GM20000 (cell line): Measurements from ENCODE around the gene TP63.

Experiments used
- DNase-seq: peaks from one replicate; pipeline ENCODE4 v3.0.0; 2012; ENCODE audit warnings: low spot score
- TF ChIP-seq, protein P1 (sequence below): IDR thresholded peaks from 2 replicates; pipeline ENCODE4 v1.5.1; 2012; ENCODE audit warnings: mild to moderate bottlenecking, control low read depth; ENCODE audit errors: extremely low read depth, missing control alignments

Gene TP63

DNA sequence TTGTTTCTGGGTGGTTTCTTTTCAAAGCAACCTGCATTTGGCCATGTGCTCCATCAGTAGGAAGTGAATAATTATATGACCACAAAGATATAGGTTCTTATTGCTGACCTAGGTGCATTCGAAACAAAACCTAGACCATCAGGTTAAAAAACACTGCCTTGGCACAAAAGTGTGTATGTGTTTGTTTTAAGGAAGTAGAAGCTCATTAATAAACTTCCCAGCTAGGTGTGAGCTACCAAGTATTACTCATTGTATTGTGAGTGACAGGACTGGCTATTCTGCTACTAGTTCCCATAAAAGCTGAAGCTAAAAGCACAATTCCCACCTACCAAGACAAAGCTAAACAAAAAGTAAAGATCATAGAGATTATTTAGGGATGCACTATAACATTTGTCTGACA, 168.2 kb downstream of the TP63 start:
- no peak for DNase-seq
- TF ChIP-seq, protein P1, sequence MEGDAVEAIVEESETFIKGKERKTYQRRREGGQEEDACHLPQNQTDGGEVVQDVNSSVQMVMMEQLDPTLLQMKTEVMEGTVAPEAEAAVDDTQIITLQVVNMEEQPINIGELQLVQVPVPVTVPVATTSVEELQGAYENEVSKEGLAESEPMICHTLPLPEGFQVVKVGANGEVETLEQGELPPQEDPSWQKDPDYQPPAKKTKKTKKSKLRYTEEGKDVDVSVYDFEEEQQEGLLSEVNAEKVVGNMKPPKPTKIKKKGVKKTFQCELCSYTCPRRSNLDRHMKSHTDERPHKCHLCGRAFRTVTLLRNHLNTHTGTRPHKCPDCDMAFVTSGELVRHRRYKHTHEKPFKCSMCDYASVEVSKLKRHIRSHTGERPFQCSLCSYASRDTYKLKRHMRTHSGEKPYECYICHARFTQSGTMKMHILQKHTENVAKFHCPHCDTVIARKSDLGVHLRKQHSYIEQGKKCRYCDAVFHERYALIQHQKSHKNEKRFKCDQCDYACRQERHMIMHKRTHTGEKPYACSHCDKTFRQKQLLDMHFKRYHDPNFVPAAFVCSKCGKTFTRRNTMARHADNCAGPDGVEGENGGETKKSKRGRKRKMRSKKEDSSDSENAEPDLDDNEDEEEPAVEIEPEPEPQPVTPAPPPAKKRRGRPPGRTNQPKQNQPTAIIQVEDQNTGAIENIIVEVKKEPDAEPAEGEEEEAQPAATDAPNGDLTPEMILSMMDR: no peak

DNA sequence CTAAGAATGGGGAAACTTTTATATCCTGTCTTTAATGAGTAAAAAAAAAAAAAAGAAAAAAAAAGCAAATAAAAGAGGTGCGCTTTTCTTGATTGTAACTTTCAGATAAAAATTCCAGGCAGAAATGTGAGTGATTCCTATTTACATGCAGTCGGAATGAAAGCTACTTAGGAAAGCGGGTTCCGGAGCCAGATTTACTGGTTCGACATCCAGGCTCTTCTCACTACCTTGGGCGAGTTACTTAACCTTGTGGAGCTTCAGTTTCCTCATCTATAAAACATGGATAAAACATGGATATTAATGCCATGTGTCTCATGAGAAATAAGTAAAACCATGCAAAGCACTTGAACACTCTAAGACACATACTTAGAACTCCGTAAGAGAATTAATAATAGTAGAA, 169.2 kb downstream of the TP63 start:
- TF ChIP-seq, protein P1: no peak
- DNase-seq: no peak

DNA sequence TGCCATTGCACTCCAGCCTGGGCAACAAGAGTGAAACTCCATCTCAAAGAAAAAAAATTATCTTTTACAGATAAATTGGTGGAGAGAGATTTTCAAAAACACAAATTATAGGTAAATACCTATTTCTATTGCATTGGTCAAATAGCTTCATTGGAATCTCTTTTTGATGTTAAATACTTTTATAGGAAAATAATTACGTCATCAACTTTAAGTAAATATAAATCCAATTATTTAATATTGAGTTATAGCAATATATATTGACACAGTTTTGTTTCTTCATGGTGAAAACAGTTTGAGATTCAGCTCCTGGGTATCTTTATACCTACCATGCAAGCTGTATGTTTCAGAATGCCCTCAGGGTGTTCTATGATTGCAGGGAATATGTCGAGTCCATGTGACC, 172.1 kb downstream of the TP63 start:
- DNase-seq: no peak
- TF ChIP-seq, protein P1: no peak

DNA sequence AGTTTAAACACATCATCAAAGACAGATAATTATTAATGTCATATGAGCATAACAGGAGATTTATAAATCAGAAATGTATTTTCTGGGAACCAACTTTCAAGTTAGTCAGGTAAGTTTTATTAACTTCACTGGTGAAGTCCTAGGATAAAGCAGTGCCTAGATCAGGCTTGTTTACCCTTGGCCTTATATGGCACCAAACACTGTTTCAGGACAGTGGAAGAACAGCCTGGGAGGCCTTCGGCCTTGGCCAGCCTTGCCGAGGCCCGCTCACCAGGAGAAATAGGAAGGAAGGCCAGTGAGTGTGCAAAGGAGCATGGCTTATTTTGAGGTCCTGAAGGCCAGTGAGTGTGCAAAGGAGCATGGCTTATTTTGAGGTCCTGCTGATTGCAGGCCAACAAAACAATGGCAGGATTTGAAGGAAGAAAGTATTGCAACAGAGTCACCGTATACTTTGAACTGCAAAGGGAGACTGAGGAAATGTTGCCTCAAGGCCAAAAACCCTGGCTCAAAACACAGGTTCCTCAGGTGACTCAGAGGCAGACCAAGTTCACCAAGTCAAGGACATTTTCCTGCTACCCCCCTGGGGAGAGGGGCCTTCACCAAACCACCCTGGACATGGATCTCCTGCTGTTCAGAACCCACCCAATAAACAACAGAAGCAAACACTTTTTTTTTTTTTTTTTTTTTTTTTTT, 174.3 kb downstream of the TP63 start:
- DNase-seq: no peak
- TF ChIP-seq, protein P1: no peak

DNA sequence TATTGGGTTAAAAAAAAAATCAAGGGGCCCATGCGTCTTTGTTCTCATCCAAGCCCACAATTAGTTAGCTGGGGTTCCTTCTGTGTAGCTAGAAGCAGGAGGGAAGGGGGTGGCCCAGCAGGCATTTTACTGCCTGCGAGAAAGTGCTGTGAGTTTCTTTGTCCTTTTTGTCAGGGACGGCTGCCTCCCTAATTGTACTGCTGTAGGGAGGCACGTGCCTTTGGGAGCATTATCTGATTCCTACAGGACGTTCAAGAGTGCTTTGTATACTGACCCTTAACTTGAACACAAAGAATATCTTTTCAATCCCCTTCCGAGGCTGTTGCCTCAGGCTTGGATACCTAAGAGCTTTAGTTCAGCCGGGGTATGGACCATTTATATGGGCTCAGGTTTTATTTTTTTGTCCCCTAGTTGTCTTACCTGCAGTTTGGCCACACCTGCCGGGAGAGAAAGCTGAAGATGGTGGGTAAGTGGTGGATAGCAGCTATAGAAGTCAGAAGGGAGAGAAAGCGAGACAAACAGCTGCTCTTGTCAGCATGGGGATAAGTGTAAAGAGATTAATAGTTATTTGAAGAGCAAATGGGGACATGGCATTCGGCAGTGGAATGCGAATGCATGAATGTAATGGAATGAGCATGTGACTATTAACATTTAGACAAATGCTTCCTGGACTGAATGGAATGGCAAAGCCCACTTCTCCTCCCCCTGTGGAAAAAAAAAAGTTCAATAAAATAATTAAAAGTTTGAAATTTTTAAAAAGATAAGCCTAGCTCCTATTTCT, 175.2 kb downstream of the TP63 start:
- TF ChIP-seq, protein P1: no peak
- DNase-seq: no peak

DNA sequence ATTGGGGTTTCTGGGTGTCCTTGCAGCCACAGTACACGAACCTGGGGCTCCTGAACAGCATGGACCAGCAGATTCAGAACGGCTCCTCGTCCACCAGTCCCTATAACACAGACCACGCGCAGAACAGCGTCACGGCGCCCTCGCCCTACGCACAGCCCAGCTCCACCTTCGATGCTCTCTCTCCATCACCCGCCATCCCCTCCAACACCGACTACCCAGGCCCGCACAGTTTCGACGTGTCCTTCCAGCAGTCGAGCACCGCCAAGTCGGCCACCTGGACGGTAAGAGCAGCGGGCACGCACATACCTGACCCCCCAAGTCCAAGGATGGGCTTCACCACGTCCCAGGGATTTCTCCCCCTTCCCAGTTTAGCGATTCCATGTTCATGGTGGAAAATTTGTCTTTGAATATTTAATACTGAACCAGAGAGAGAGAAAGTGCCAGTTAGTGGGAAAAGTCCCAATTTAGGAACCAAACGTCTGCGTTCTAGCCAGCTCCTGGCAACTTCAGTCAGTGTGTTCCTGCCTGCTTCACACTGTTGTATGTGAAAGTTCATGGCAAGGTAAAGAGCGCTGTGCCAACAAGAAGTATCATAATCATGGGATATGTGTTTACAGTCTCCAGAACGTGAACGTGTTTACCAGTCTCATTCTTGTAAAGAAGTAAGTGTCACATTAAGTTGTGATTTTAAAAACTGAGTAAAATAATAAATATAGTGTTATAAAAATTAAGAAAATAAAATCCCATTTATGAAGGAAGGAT, 177.2 kb downstream of the TP63 start:
- TF ChIP-seq, protein P1: no peak

DNA sequence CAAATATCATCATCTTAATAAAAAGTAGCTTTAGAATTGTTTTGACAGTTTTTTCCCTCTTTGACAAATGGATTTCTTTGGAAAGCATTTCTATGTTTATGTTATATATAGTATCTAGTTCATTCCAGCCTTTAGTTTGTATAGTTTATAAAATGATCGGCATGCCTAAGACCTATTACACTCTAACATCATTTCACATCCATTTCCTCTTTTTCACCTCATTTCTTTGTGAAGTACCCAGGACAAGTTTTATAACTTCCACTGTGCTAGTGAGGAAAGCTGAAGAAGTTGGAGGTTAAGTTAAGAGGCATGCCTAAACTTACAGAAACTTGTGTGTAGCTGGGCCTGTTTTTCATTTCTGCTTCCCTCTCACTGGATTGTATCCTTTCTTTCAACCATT, 178.4 kb downstream of the TP63 start:
- DNase-seq: no peak
- TF ChIP-seq, protein P1: no peak

More for the DNA sequence above, 177.2 kb downstream of the TP63 start:
- no peak for DNase-seq
